Erythroblast (primary cell): ENCODE measurements around the gene CRACR2B.

Experiments used
- DNase-seq, 2 experiments: peaks; one replicate each; lab custom pipeline; 2025; lab: John Stamatoyannopoulos, UW
- GATA1 ChIP-seq: IDR thresholded peaks from 2 replicates; pipeline ENCODE4 v1.6.1; 2011; ENCODE audit warnings: low read depth, mild to moderate bottlenecking, control low read depth, low read length, moderate library complexity
- POLR2A ChIP-seq: IDR thresholded peaks from 2 replicates; pipeline ENCODE4 v1.6.1; 2011; ENCODE audit warnings: mild to moderate bottlenecking, low read length

The CRACR2B gene

GRCh38 chr11:827897-828192 is at the start of gene CRACR2B:
Gene CRACR2B, plus strand, starts transcription at chr11:827919. Its CDS starts 689 bp downstream, at chr11:828608.
- no peak for DNase-seq
- TF ChIP-seq GATA1 (no peak), POLR2A (no peak)

- DNase-seq: no peak
- TF ChIP-seq GATA1: no peak
- TF ChIP-seq POLR2A: no peak
Measured at GRCh38 chr11:778976-779954, 48.5 kb upstream of the CRACR2B start.

GRCh38 chr11:779955-780532 is 47.7 kb upstream of the CRACR2B start:
- DNase-seq: no peak
- TF ChIP-seq GATA1: no peak

GRCh38 chr11:782264-783174 is 45.2 kb upstream of the CRACR2B start:
- DNase-seq: no peak
- no peak for TF ChIP-seq GATA1
- TF ChIP-seq POLR2A: no peak

GRCh38 chr11:783581-784015 is 44.1 kb upstream of the CRACR2B start:
- TF ChIP-seq POLR2A (no peak), GATA1 (no peak)
- peak; percentile 67 to 76 for DNase-seq

GRCh38 chr11:786235-787083 is 41.3 kb upstream of the CRACR2B start:
- TF ChIP-seq POLR2A (no peak), GATA1 (no peak)
- no peak for DNase-seq

GRCh38 chr11:787084-787675 is 40.5 kb upstream of the CRACR2B start:
- no peak for TF ChIP-seq POLR2A
- no peak for TF ChIP-seq GATA1
- DNase-seq: no peak

- TF ChIP-seq GATA1 (no peak), POLR2A (no peak)
- no peak for DNase-seq
Measured at GRCh38 chr11:788009-788640, 39.6 kb upstream of the CRACR2B start.

GRCh38 chr11:788953-789940 is 38.5 kb upstream of the CRACR2B start:
- DNase-seq: no peak

GRCh38 chr11:789943-790342 is 37.8 kb upstream of the CRACR2B start, which contains the start of gene CEND1:
Gene CEND1, minus strand, starts transcription at chr11:790090. Its CDS starts 1,514 bp downstream, at chr11:788576.
- peak in 1 of 2 experiments; percentile 41 for DNase-seq
- TF ChIP-seq GATA1: no peak

More at GRCh38 chr11:788953-789940, 38.5 kb upstream of the CRACR2B start:
- TF ChIP-seq POLR2A: no peak
- TF ChIP-seq GATA1: no peak
